Keratinocyte (primary cell): Measurements from ENCODE around the gene SLC1A3. TPM values are rescaled to one million over a fixed set of nuclear protein-coding genes. Genes with fewer than 3 reads are reported as not detected.

Experiments
- DNase-seq: peaks from one replicate; pipeline ENCODE4 v3.0.0-alpha.2; 2011; ENCODE audit warnings: low read depth, missing footprints, low spot score
- FAIRE-seq: peaks from 2 replicates; lab custom pipeline; 2011; peaks lifted over from hg19 to GRCh38; lab: Jason Lieb, UNC
- H2AFZ ChIP-seq: 2 replicates; pipeline ENCODE4 v1.6.0; 2012; ENCODE audit warnings: low read length, control low read depth, inconsistent platforms; ENCODE audit not compliant: control insufficient read depth
- H3K27ac ChIP-seq: 2 replicates; pipeline ENCODE4 v1.5.1; 2011; ENCODE audit warnings: low read length; ENCODE audit not compliant: control insufficient read depth, insufficient read depth
- H3K27me3 ChIP-seq: 3 replicates; pipeline ENCODE4 v1.6.0; 2011; ENCODE audit warnings: low read length; ENCODE audit not compliant: control insufficient read depth, insufficient read depth; ENCODE audit errors: extremely low read depth
- H3K36me3 ChIP-seq, 2 experiments: 2 replicates in 1 of 2; 3 replicates in 1 of 2; pipeline ENCODE4 v1.5.1; 2011; ENCODE audit warnings: low read length in 2 of 2, mild to moderate bottlenecking in 1 of 2; ENCODE audit not compliant: control insufficient read depth in 2 of 2, insufficient read depth in 2 of 2; ENCODE audit errors: extremely low read depth in 1 of 2
- H3K4me1 ChIP-seq: 3 replicates; pipeline ENCODE4 v1.5.1; 2011; ENCODE audit warnings: low read length; ENCODE audit not compliant: control insufficient read depth, insufficient read depth; ENCODE audit errors: extremely low read depth
- H3K4me2 ChIP-seq: 3 replicates; pipeline ENCODE4 v1.6.0; 2011; ENCODE audit warnings: low read depth, low read length; ENCODE audit not compliant: control insufficient read depth, insufficient read depth; ENCODE audit errors: extremely low read depth
- H3K4me3 ChIP-seq, 3 experiments: fragments of 200-600 bp in 1 of 3; sonication (generic) in 1 of 3; 2 replicates in 2 of 3; 3 replicates in 1 of 3; pipeline ENCODE4 v1.5.1; 2011 to 2016; ENCODE audit warnings: low read length in 3 of 3, mild to moderate bottlenecking in 3 of 3, control low read depth in 2 of 3, inconsistent platforms in 1 of 3, low read depth in 1 of 3, mixed read lengths in 1 of 3, mixed run types in 1 of 3, moderate library complexity in 1 of 3; ENCODE audit not compliant: control insufficient read depth in 2 of 3, insufficient read depth in 2 of 3; ENCODE audit errors: extremely low read depth in 1 of 3
- H3K79me2 ChIP-seq: 2 replicates; pipeline ENCODE4 v1.6.0; 2012; ENCODE audit warnings: low read length; ENCODE audit not compliant: control insufficient read depth, insufficient read depth
- H3K9ac ChIP-seq: 3 replicates; pipeline ENCODE4 v1.6.0; 2011; ENCODE audit warnings: low read length; ENCODE audit not compliant: control insufficient read depth, insufficient read depth; ENCODE audit errors: extremely low read depth
- H3K9me1 ChIP-seq: 3 replicates; pipeline ENCODE4 v1.6.0; 2011; ENCODE audit warnings: low read length; ENCODE audit not compliant: control insufficient read depth, insufficient read depth; ENCODE audit errors: extremely low read depth
- H3K9me3 ChIP-seq: 2 replicates; pipeline ENCODE4 v1.5.1; 2012; ENCODE audit warnings: low read depth, low read length; ENCODE audit not compliant: control insufficient read depth
- H4K20me1 ChIP-seq: 3 replicates; pipeline ENCODE4 v1.6.0; 2011; ENCODE audit warnings: low read length; ENCODE audit not compliant: control insufficient read depth, insufficient read depth; ENCODE audit errors: extremely low read depth
- EZH2 ChIP-seq: IDR thresholded peaks from one replicate; pipeline ENCODE4 v1.6.1; 2012; ENCODE audit warnings: inconsistent platforms, mild to moderate bottlenecking, low read length, moderate library complexity
- dilution Hi-C: fragments of 300-500 bp; cut with MboI; formaldehyde crosslinking; loops from one replicate; pipeline ENCODE4 v1.7.0; 2020; ENCODE audit warnings: low sequenced_read_pairs; ENCODE audit not compliant: extremely low pct_ligation_motif_present
- polyA plus RNA-seq, 5 experiments: library from polyadenylated mRNA; depleted of rRNA in 3 of 5; stranded (reverse) in 3 of 5; stranded (forward) in 1 of 5; unstranded in 1 of 5; fragments of >200 nt; gene quantifications; 1 replicate in 1 of 5; 2 replicates in 3 of 5; 3 replicates in 1 of 5; pipeline versions ENCODE4 v1.2.1 to v1.2.3, GENCODE V29; 2011 to 2012; ENCODE audit warnings: missing spikeins in 2 of 5, low read depth in 1 of 5, low replicate concordance in 1 of 5
- TF ChIP-seq, protein P1 (sequence below), 3 experiments: IDR thresholded peaks in 1 of 3; conservative IDR thresholded peaks in 1 of 3; optimal IDR thresholded peaks in 1 of 3; 2 replicates in 2 of 3; 3 replicates in 1 of 3; pipeline versions ENCODE3 to v1.5.1; 2011; ENCODE audit warnings: low read length in 3 of 3, mild to moderate bottlenecking in 3 of 3, moderate library complexity in 2 of 3, control low read depth in 1 of 3, inconsistent platforms in 1 of 3; ENCODE audit not compliant: insufficient read depth in 2 of 3; ENCODE audit errors: extremely low read depth in 1 of 3

SLC1A3 gene
- polyA plus RNA-seq, 1 donor (not counting 4 experiments of a cell fraction or from before 2014, with no cell fraction given): 22.2 TPM

DNA sequence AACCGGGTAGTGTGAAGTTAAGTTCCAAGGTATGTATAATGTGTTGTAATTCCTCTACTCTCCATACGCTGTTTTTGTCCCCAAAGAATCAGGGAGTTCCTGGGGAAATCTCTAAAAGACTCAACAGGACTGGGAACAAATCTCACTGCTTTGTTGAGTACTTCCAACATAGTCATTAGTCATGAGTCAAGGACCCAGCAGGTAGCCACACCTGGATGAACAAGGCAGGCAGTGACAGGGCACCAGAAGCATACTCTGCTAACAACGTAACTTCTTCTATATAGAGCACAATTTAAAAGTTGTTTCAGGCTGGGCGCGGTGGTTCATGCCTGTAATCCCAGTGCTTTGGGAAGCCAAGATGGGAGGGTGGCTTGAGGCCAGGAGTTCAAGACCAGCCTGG, 126.8 kb downstream of the SLC1A3 start:
- dilution Hi-C loops: no loop called here
- Histone ChIP-seq H3K4me1 (no peaks in the 10 kb centered on the region), H4K20me1 (no peaks in the 10 kb centered on the region), H2AFZ (no peak overlapping the region), H3K79me2 (no peaks in the 10 kb centered on the region), H3K27me3 (no peaks in the 10 kb centered on the region), H3K4me3 (no peak overlapping the region), H3K4me2 (no peak overlapping the region), H3K9me3 (no peaks in the 10 kb centered on the region), H3K27ac (no peak overlapping the region), H3K9me1 (no peaks in the 10 kb centered on the region), H3K9ac (no peak overlapping the region), H3K36me3 (no peaks in the 10 kb centered on the region)
- TF ChIP-seq EZH2: no peak
- TF ChIP-seq, protein P1, sequence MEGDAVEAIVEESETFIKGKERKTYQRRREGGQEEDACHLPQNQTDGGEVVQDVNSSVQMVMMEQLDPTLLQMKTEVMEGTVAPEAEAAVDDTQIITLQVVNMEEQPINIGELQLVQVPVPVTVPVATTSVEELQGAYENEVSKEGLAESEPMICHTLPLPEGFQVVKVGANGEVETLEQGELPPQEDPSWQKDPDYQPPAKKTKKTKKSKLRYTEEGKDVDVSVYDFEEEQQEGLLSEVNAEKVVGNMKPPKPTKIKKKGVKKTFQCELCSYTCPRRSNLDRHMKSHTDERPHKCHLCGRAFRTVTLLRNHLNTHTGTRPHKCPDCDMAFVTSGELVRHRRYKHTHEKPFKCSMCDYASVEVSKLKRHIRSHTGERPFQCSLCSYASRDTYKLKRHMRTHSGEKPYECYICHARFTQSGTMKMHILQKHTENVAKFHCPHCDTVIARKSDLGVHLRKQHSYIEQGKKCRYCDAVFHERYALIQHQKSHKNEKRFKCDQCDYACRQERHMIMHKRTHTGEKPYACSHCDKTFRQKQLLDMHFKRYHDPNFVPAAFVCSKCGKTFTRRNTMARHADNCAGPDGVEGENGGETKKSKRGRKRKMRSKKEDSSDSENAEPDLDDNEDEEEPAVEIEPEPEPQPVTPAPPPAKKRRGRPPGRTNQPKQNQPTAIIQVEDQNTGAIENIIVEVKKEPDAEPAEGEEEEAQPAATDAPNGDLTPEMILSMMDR (optimal IDR thresholded peaks at IDR 0.05 in 1 of 3, IDR thresholded peaks at IDR 0.05 in 1 of 3, conservative IDR thresholded peaks at IDR 0.05 in 1 of 3; ENCODE audit: extremely low read depth in 1 of 3, insufficient read depth in 2 of 3, low read length in 3 of 3): no peak
- DNase-seq: peak; percentile 15
- peak; percentile 41 for FAIRE-seq

DNA sequence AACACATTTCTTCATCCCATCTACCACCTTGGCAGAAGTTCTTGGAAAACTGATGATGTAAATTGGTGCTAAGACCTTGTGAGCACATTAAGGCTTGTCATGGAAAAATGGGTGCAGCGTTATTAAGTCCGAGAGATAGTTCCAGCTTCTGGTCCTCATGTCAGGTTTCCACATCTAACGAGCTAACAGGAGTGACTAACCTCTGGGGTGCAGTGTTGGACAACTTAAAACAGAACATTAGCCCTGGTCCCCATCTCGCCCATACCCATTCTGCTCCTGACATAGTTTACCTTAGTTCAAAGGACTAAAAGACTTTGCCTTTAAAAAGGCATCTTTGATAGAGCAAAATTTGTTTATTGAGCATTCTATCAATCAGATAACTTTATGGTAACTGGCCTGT, 128.0 kb downstream of the SLC1A3 start:
- DNase-seq: no peak
- dilution Hi-C loops: no loop called here
- Histone ChIP-seq H3K79me2 (no peaks in the 10 kb centered on the region), H3K27ac (no peak overlapping the region), H2AFZ (no peak overlapping the region), H3K9me3 (no peaks in the 10 kb centered on the region), H3K36me3 (no peaks in the 10 kb centered on the region), H3K27me3 (no peaks in the 10 kb centered on the region), H4K20me1 (no peaks in the 10 kb centered on the region), H3K4me3 (no peak overlapping the region), H3K4me1 (no peaks in the 10 kb centered on the region), H3K9me1 (no peaks in the 10 kb centered on the region), H3K4me2 (no peak overlapping the region), H3K9ac (no peak overlapping the region)
- no peak for FAIRE-seq
- no peak for TF ChIP-seq EZH2
- TF ChIP-seq, protein P1 (optimal IDR thresholded peaks at IDR 0.05 in 1 of 3, IDR thresholded peaks at IDR 0.05 in 1 of 3, conservative IDR thresholded peaks at IDR 0.05 in 1 of 3; ENCODE audit: extremely low read depth in 1 of 3, insufficient read depth in 2 of 3, low read length in 3 of 3): peak in 1 of 3 experiments; percentile 58
